ENCODE data around the gene ASNSD1. TPM values are rescaled to one million over a fixed set of nuclear protein-coding genes. Genes with fewer than 3 reads are reported as not detected.

Gene ASNSD1
- total and polyA plus RNA-seq, 2 of the 13 experiments (the other 11 are each of a cell fraction or from before 2014, with no cell fraction given) = 35.1 to 96.6 TPM

- Histone ChIP-seq H3K27me3 (ENCODE audit: control insufficient read depth in 1 of 2, insufficient read depth in 2 of 2, low read length in 2 of 2) (no peaks in the 10 kb centered on the region), H3K79me2 (ENCODE audit: insufficient read depth, low read length) (no peaks in the 10 kb centered on the region), H3K4me2 (ENCODE audit: low read depth, low read length) (no peak overlapping the region), H3K9ac (ENCODE audit: insufficient read depth, low read depth, low read length) (no peak overlapping the region), H3K36me3 (replicated peaks in 1 of 2; ENCODE audit: control insufficient read depth in 1 of 2, insufficient read depth in 2 of 2, low read length in 2 of 2) (no peaks in the 10 kb centered on the region), H2AFZ (ENCODE audit: low read length) (no peak overlapping the region), H3K4me3 (replicated peaks in 1 of 3; ENCODE audit: insufficient read depth in 1 of 3, low read depth in 2 of 3, low read length in 3 of 3) (no peak overlapping the region), H3K4me1 (ENCODE audit: insufficient read depth, low read length) (peaks cover 12% of the 10 kb centered on the region), H4K20me1 (ENCODE audit: insufficient read depth, low read length) (no peaks in the 10 kb centered on the region), H3K9me3 (ENCODE audit: low read length) (no peaks in the 10 kb centered on the region), H3K27ac (ENCODE audit: extremely low read length, insufficient read depth, low read length) (no peak overlapping the region)
- no peak for FAIRE-seq
- in situ Hi-C loops (cut with HindIII; ENCODE audit: extremely low pct_ligation_motif_present, low pct_unique_long_range_greater_than_20kb) (no loop called here), intact Hi-C loops (cut with micrococcal nuclease; ENCODE audit: unreplicated experiment) (no loop called here)
- ATAC-seq = no peak
- TF ChIP-seq SALL1 (CRISPR knock-in tag; IDR thresholded peaks at IDR 0.05) = no peak
- no peak for TF ChIP-seq GATA4 (IDR thresholded peaks at IDR 0.05; ENCODE audit: borderline replicate concordance, low read depth)
- no peak for TF ChIP-seq ZNF335 (CRISPR knock-in tag; IDR thresholded peaks at IDR 0.05)
- TF ChIP-seq TRIM24 (CRISPR knock-in tag; IDR thresholded peaks at IDR 0.05) = no peak
- no peak for TF ChIP-seq HNF1B (CRISPR knock-in tag; IDR thresholded peaks at IDR 0.05)
- TF ChIP-seq ZNF891 (CRISPR knock-in tag; IDR thresholded peaks at IDR 0.05) = no peak
- no peak for TF ChIP-seq YY1 (IDR thresholded peaks at IDR 0.05; ENCODE audit: insufficient read depth, insufficient replicate concordance, low read depth, low read length)
- TF ChIP-seq, protein P1, sequence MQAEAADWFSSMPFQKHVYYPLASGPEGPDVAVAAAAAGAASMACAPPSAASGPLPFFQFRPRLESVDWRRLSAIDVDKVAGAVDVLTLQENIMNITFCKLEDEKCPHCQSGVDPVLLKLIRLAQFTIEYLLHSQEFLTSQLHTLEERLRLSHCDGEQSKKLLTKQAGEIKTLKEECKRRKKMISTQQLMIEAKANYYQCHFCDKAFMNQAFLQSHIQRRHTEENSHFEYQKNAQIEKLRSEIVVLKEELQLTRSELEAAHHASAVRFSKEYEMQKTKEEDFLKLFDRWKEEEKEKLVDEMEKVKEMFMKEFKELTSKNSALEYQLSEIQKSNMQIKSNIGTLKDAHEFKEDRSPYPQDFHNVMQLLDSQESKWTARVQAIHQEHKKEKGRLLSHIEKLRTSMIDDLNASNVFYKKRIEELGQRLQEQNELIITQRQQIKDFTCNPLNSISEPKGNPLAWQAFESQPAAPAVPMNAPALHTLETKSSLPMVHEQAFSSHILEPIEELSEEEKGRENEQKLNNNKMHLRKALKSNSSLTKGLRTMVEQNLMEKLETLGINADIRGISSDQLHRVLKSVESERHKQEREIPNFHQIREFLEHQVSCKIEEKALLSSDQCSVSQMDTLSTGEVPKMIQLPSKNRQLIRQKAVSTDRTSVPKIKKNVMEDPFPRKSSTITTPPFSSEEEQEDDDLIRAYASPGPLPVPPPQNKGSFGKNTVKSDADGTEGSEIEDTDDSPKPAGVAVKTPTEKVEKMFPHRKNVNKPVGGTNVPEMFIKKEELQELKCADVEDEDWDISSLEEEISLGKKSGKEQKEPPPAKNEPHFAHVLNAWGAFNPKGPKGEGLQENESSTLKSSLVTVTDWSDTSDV (CRISPR knock-in tag; IDR thresholded peaks at IDR 0.05) = no peak
- no peak for DNase-seq (ENCODE audit: low spot score)
- POLR2A ChIA-PET = no interaction called here
- CTCF ChIA-PET (ENCODE audit: low intra/inter-chr PET ratio, low total read pairs) = no interaction called here
- 79% methylated on average over 1 of the region's 1 CpG for WGBS (ENCODE audit: low lambda C conversion rate)
- no TSS peak for BruUV-seq (replicated peaks)
These were observed 33.5 kb upstream of the ASNSD1 start for GRCh38 chr2:189627789-189628188.

Data from HepG2 (cell line).